ENCODE measurements around the gene TAF4B.

GRCh38 chr18:26262156-26262555 is 35.9 kb downstream of the TAF4B start:
- no peak for TF ChIP-seq CTCF (IDR thresholded peaks at IDR 0.05)
- no peak for TF ChIP-seq EZH2 (IDR thresholded peaks at IDR 0.05; ENCODE audit: borderline replicate concordance, insufficient read depth, low read depth, low read length, poor library complexity, severe bottlenecking)
